ENCODE data around the gene SULT6B1.

- TF ChIP-seq CTCF (conservative IDR thresholded peaks at IDR 0.05; ENCODE audit: low read depth, low read length) = no peak
- TF ChIP-seq EZH2 (IDR thresholded peaks at IDR 0.05; ENCODE audit: borderline replicate concordance, low read depth, low read length, poor library complexity, severe bottlenecking) = no peak
Measured at GRCh38 chr2:37228788-37229187, 40.3 kb upstream of the SULT6B1 start.

Data from A673 (cell line).